IgD-negative memory B cell (primary cell): ENCODE measurements around the gene S100PBP. TPM values are rescaled to one million over a fixed set of nuclear protein-coding genes. Genes with fewer than 3 reads are reported as not detected.
"Not testable (repeated sequence)": the region's sequence is repeated elsewhere in the genome, so short reads cannot be mapped to it uniquely, and the experiment has no call there.

Experiments used
- H3K27ac Mint-ChIP-seq, 3 donors: one replicate each; pipeline ENCODE4 v1.8.0; 2020 to 2022; ENCODE audit warnings: mild to moderate bottlenecking in 3 of 3, mixed read lengths in 3 of 3, moderate library complexity in 1 of 3
- H3K27me3 Mint-ChIP-seq: one replicate; pipeline ENCODE4 v1.8.0; 2021; ENCODE audit warnings: mixed read lengths
- H3K36me3 Mint-ChIP-seq: one replicate; pipeline ENCODE4 v1.8.0; 2020; ENCODE audit warnings: mild to moderate bottlenecking, mixed read lengths
- H3K4me1 Mint-ChIP-seq, 3 donors: one replicate each; pipeline ENCODE4 v1.8.0; 2020 to 2022; ENCODE audit warnings: mixed read lengths in 3 of 3, mild to moderate bottlenecking in 1 of 3
- H3K4me3 Mint-ChIP-seq, 4 donors: one replicate each; pipeline ENCODE4 v1.8.0; 2020 to 2022; ENCODE audit warnings: mild to moderate bottlenecking in 4 of 4, mixed read lengths in 4 of 4, moderate library complexity in 3 of 4
- H3K9me3 Mint-ChIP-seq, 3 donors: one replicate each; pipeline ENCODE4 v1.8.0; 2020 to 2021; ENCODE audit warnings: mixed read lengths in 3 of 3, mild to moderate bottlenecking in 1 of 3
- polyA plus RNA-seq: library from polyadenylated mRNA; unstranded; fragments of 300-500 nt; fragmentation: Illumina TruSeq; gene quantifications from one replicate; pipeline ENCODE4 v1.2.3, GENCODE V29; 2021

S100PBP gene
- polyA plus RNA-seq, 1 donor from 2014 or later: 10.7 TPM

DNA sequence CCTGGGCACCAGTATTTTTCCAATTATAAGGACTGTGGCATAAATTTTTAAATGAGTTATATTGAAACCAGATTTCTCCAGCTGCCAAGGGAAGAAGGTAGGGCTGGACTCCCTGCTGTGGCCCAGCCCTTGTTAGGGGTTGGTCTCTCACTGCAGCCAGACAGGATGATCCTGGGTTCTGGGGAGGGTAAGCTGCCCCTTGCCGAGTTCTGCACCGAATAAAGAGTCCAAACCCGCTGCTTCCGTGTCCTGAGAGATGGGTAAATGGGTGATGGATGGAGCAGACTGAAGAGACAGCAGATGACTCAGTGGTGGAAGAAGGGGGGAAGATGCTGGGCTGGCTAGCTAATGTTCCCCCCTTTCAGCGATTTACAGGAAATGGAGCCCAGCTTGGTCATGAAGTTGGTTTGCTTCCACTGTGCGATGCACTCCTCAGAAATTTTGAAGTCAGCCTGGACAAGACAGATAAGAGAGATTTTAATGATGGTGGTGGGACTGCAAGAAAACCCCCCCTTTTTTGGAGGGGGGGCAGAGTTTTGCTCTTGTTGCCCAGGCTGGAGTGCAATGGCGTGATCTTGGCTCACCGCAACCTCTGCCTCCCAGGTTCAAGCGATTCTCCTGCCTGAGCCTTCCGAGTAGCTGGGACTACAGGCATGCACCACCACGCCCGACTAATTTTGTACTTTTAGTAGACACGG lies 41.7 kb upstream of the S100PBP start:
- H3K4me3 Mint-ChIP-seq: no peak overlapping the region
- H3K27ac Mint-ChIP-seq: peak overlapping the region in 1 of 3 donors; percentile 43
- H3K36me3 Mint-ChIP-seq: peaks cover 4% of the 10 kb centered on the region
- no peaks in the 10 kb centered on the region for H3K9me3 Mint-ChIP-seq
- H3K4me1 Mint-ChIP-seq: peaks cover 0 to 4% (median 0%) of the 10 kb centered on the region in 3 donors
- no peaks in the 10 kb centered on the region for H3K27me3 Mint-ChIP-seq

DNA sequence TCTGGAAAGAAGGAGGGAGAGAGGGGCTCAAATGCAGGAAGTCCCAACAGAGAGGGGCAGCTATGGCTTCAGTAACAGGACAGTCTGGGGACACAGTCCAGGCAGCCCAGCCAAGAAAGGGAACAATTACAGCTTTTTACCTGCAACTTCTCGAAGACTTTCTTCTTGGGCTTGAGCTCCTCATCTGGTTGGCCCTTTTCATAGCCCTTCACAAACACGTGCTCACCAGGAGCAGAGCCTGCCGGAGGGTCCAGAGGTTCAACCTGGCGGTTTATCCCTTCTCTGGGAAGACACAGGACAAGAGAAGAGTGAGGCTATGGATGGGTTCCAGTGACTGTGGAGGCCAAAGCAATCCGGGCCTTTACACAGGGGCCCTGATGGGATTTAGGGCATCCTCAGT lies 38.2 kb upstream of the S100PBP start:
- H3K9me3 Mint-ChIP-seq: no peaks in the 10 kb centered on the region
- no peaks in the 10 kb centered on the region for H3K27me3 Mint-ChIP-seq
- H3K4me3 Mint-ChIP-seq: no peak overlapping the region
- H3K27ac Mint-ChIP-seq: no peak overlapping the region
- no peaks in the 10 kb centered on the region for H3K4me1 Mint-ChIP-seq
- peaks cover 5% of the 10 kb centered on the region for H3K36me3 Mint-ChIP-seq

DNA sequence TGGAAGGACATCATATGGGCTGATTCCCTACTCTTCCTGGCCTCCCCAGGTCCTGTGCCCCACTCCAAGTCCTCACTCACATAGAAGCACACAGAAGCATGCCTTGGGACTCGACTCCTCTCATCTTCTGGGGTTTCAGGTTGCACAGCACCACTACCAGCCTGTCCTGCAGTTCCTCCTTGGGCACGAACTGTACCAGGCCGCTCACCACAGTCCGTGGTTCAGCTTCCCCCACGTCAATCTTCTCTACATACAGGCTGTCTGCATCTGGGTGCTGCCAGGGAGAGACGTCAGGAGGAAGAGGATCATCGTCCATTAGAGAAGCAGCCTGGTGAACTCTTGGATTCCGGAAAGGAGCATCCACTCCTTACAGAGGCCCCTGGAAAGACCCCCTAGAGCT lies 37.4 kb upstream of the S100PBP start:
- Mint-ChIP-seq H3K27me3 (no peaks in the 10 kb centered on the region), H3K4me1 (no peaks in the 10 kb centered on the region), H3K4me3 (no peak overlapping the region), H3K9me3 (no peaks in the 10 kb centered on the region), H3K27ac (no peak overlapping the region), H3K36me3 (peaks cover 7% of the 10 kb centered on the region)

DNA sequence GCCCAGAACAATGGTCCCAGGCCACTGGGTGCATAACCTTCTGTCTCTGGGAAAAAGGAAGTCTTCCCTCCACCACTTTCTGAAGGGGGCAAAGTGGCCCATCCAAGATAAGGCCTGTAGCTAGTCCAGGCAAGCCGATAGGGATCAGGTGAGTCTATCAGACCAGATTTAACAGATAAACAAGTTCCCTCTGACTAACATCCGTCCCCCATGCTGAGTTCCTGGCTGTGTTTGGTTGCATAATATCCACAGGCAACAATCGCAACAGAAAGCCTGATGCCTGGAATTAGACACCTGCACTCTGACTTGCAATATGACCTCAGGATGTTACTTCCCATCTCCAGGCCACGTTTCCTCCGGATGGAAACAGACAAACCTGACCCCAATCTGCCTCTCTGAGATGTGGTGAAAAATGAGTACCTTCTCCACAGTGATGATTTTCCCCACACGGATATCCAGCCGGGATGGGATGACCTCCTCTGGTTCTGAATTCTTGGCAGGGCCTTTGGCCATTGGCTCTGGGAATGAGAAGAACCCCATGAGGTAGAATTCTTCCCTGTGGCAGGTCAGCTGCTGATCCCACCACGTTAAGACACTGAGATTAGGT lies 36.7 kb upstream of the S100PBP start:
- Mint-ChIP-seq H3K4me1 (no peaks in the 10 kb centered on the region), H3K36me3 (peaks cover 7% of the 10 kb centered on the region), H3K9me3 (no peaks in the 10 kb centered on the region), H3K27me3 (no peaks in the 10 kb centered on the region), H3K27ac (no peak overlapping the region), H3K4me3 (no peak overlapping the region)

DNA sequence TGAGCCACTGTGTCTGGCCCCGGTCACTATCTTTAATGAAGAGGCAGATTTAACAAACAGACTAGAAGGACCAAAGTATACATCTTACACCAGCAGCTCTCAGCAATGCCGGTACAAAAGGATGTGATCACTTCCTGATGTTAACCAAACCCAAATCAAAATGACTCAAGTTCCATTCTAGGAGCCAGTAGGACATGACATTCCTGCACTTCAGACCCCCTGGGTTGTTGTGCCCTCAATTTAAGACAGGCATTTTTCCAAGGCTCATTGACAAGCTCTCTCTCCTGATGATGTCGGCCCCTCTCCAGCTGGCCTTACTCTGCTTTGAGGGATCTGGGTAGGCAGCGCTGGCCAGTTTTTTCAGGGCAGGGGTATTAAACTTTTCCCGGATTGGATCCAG lies 35.4 kb upstream of the S100PBP start:
- Mint-ChIP-seq H3K4me3 (no peak overlapping the region), H3K27me3 (no peaks in the 10 kb centered on the region), H3K27ac (no peak overlapping the region), H3K4me1 (peaks cover 0 to 1% (median 0%) of the 10 kb centered on the region in 3 donors), H3K9me3 (no peaks in the 10 kb centered on the region), H3K36me3 (peaks cover 7% of the 10 kb centered on the region)

DNA sequence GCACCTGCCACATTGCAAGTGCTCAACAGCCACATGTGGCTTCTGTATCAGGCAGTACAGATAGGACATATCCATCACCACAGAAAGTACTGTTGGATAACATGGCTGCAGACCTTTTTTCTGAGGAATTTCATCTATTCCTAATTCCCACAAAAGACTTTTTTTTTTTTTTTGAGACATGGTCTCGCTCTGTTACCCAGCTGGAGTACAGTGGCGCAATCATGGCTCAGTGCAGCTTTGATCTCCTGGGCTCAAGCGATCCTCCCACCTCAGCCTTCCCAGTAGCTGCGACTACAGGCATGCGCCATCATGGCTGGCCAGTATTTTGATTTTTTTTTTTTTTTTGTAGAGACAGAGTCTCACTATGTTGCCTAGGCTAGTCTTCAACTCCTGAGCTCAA lies 33.6 kb upstream of the S100PBP start:
- peaks cover 5% of the 10 kb centered on the region for H3K36me3 Mint-ChIP-seq
- no peaks in the 10 kb centered on the region for H3K27me3 Mint-ChIP-seq
- H3K27ac Mint-ChIP-seq: no peak overlapping the region
- no peaks in the 10 kb centered on the region for H3K9me3 Mint-ChIP-seq
- H3K4me1 Mint-ChIP-seq: peaks cover 0 to 1% (median 0%) of the 10 kb centered on the region in 3 donors
- H3K4me3 Mint-ChIP-seq: no peak overlapping the region

DNA sequence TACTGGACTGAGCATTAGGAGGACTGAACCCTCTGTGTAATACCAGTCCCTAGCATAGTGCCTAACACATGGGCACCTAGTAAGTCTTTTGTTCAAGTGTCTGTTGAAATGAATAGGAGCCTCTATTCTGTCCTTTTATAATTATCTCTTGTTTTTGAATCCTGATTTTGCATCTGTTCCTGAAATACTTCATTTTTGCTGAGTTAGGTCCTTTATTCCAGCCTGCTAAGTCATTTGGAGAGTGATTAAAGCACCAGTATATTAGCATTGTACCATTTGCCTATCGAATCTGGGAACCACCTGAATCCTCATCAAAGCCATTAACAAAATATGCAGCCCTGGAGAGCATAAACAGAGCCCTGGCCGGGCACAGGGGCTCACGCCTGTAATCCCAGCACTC lies 32.6 kb upstream of the S100PBP start:
- Mint-ChIP-seq H3K9me3 (no peaks in the 10 kb centered on the region), H3K36me3 (peaks cover 5% of the 10 kb centered on the region)

DNA sequence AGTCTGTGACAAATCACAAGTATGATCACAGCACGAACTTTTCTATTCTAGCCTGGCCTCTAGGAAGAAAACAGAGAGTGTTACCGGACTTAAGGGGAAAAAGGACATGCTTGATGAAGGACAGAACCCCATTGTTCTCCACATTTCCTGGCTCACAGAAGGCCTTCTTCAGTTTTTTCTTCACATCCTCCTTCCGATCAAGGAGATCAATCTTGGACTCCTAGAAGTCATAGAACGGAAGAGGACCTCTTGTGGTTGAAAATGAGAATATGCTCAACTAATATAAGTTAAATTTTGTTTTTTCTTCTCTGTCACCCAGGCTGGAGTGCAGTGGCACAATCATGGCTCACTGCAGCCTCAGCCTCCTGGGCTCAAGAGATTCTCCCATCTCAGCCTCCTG lies 30.6 kb upstream of the S100PBP start:
- Mint-ChIP-seq H3K4me3 (no peak overlapping the region), H3K27me3 (no peaks in the 10 kb centered on the region), H3K4me1 (peaks cover 0 to 1% (median 0%) of the 10 kb centered on the region in 3 donors), H3K9me3 (no peaks in the 10 kb centered on the region), H3K36me3 (peaks cover 2% of the 10 kb centered on the region), H3K27ac (no peak overlapping the region)

More for the DNA sequence above, 32.6 kb upstream of the S100PBP start:
- H3K27me3 Mint-ChIP-seq: no peaks in the 10 kb centered on the region
- H3K4me1 Mint-ChIP-seq: peaks cover 0 to 1% (median 0%) of the 10 kb centered on the region in 3 donors
- H3K4me3 Mint-ChIP-seq: no peak overlapping the region
- no peak overlapping the region for H3K27ac Mint-ChIP-seq

DNA sequence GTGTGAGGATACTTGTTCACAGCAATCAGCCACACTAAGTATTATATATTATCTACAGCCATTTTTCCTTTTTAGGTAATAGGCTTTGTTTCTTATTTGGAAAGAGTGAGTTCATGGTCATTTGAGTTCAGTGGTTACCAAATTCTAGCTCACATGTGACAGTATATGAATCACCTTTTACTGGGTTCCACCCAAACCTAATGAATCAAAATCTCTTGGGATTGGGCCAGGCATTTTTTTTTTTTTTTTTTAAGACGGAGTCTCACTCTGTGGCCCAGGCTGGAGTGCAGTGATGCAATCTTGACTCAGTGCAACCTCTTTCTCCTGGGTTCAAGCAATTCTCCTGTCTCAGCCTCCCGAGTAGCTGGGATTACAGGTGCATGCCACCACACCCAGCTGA lies 28.1 kb upstream of the S100PBP start:
- not testable (repeated sequence) for H3K4me3 Mint-ChIP-seq, H3K27me3 Mint-ChIP-seq, H3K9me3 Mint-ChIP-seq, H3K27ac Mint-ChIP-seq, H3K36me3 Mint-ChIP-seq
- H3K4me1 Mint-ChIP-seq: peaks cover 0 to 10% (median 8%) of the 10 kb centered on the region in 3 donors

DNA sequence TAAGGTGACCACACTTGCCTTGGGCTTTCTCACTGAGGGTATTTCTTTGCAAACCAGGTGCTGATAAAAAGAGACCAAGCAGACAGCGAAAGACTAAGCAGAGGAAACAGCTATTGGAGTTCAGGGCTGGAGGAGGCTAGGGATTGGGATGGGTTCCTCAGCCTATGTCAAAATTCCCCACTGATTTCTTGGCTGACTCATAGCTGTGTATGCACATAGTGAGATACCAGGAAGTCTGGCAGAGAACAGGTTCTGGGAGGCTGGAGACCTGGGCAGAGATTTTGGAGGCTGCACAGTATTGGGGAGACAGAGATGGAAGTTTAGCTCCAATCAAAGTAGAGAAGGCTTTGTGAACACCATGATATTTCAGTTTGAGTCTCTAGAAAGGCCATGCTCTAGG lies 25.6 kb upstream of the S100PBP start:
- H3K27me3 Mint-ChIP-seq: no peaks in the 10 kb centered on the region
- H3K4me3 Mint-ChIP-seq: no peak overlapping the region
- H3K4me1 Mint-ChIP-seq: peaks cover 0 to 10% (median 7%) of the 10 kb centered on the region in 3 donors
- H3K36me3 Mint-ChIP-seq: peaks cover 6% of the 10 kb centered on the region
- H3K9me3 Mint-ChIP-seq: no peaks in the 10 kb centered on the region
- no peak overlapping the region for H3K27ac Mint-ChIP-seq

DNA sequence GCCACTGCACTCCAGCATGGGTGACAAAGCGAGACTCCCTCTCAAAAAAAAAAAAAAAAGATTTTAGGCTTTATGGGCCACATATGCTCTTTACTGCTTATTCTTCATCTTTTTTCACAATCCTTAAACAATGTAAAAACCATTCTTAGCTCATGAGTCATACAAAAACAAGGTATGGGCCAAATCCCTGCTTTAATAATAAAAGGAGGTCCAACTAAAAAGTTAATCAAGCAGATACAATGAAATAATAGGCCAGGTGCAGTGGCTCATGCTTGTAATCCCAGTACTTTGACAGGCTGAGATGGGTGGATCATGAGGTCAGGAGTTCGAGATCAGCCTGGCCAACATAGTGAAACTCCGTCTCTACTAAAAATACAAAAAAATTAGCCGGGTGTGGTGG lies 21.7 kb upstream of the S100PBP start:
- peaks cover 9 to 22% (median 17%) of the 10 kb centered on the region in 3 donors for H3K4me1 Mint-ChIP-seq
- peaks cover 15% of the 10 kb centered on the region for H3K36me3 Mint-ChIP-seq

DNA sequence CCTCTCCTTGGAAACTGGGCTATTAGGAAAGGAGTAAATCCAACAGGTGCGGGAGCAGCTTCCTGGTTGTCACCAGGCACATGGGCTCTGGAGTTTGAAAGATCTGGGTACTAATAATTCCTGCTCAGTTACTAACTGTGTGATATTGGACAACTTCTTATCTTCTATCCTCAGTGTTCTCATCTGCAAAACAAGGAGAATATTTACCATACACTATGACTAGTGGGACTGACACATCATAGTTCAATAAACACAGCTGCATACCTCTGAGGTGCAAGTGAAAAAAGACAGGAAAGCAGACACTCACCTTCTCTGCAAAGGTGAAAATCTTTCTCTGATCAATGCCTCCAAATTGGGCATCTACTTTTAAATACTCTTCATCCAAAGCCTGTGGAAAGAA lies 20.0 kb upstream of the S100PBP start:
- H3K27me3 Mint-ChIP-seq: no peaks in the 10 kb centered on the region
- H3K4me3 Mint-ChIP-seq: no peak overlapping the region
- no peak overlapping the region for H3K27ac Mint-ChIP-seq
- H3K4me1 Mint-ChIP-seq: peaks cover 9 to 26% (median 17%) of the 10 kb centered on the region in 3 donors
- H3K36me3 Mint-ChIP-seq: peaks cover 17% of the 10 kb centered on the region
- no peaks in the 10 kb centered on the region for H3K9me3 Mint-ChIP-seq

More for the DNA sequence above, 21.7 kb upstream of the S100PBP start:
- not testable (repeated sequence) for H3K27ac Mint-ChIP-seq, H3K27me3 Mint-ChIP-seq, H3K4me3 Mint-ChIP-seq, H3K9me3 Mint-ChIP-seq

DNA sequence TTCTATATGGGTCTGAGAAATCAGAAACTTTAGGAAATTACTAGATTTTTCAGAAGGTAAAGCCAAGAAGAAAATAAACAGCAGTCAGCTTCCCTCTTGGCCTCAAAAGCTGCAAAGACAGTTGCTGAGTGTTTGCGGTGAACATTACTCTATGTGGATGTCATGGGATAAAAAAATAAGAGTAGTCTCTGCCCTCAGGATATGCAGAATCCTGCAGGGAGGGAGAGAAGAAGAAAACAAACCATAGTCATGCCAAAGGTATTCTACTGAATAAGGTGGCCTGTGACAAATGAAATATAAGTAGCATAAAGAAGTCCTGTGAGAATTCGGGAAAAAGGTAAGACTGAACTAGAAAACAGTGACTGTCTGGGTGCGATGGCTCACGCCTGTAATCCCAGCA lies 19.3 kb upstream of the S100PBP start:
- no peaks in the 10 kb centered on the region for H3K27me3 Mint-ChIP-seq
- no peak overlapping the region for H3K4me3 Mint-ChIP-seq
- H3K36me3 Mint-ChIP-seq: peaks cover 13% of the 10 kb centered on the region
- peaks cover 9 to 22% (median 12%) of the 10 kb centered on the region in 3 donors for H3K4me1 Mint-ChIP-seq
- H3K9me3 Mint-ChIP-seq: no peaks in the 10 kb centered on the region
- H3K27ac Mint-ChIP-seq: peak overlapping the region in 1 of 3 donors; percentile 67

DNA sequence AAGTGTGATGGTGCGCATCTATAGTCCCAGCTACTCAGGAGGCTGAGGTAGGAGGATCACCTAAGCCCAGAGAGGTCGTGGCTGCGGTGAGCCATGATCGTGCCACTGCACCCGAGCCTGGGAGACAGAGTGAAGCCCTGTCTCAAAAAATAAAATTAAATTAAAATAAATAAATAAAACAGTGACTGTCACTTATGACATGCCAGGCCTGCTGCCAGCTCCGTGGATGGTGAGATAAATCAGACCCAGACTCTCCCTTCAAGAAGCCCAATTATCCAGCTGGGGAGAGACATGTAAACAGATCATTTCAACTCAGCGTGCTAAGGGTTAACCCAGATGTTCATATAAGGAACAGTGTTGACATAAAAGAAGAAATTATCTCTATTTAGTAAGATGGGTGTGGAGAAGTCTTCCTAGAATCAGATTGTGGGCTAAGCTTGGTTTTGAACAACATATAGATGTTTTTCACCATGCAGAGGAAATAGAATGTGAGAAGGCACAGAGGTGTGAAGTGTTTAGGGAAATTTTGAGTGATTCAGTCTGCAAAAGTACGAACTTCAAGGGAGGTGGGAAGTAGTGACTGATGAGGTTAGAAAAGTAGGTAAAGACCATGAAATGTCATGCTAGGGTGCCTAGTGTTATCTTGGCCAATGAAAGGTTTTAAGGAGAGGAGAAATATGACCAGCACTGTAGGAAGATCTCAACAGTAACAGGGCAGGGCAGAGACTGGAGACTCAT lies 18.6 kb upstream of the S100PBP start:
- H3K27me3 Mint-ChIP-seq: no peaks in the 10 kb centered on the region
- peak overlapping the region in 2 of 4 donors; percentile 0 to 9 for H3K4me3 Mint-ChIP-seq
- H3K27ac Mint-ChIP-seq: peak overlapping the region in 1 of 3 donors; percentile 67
- peaks cover 11% of the 10 kb centered on the region for H3K36me3 Mint-ChIP-seq
- peaks cover 8 to 20% (median 9%) of the 10 kb centered on the region in 3 donors for H3K4me1 Mint-ChIP-seq
- H3K9me3 Mint-ChIP-seq: no peaks in the 10 kb centered on the region

DNA sequence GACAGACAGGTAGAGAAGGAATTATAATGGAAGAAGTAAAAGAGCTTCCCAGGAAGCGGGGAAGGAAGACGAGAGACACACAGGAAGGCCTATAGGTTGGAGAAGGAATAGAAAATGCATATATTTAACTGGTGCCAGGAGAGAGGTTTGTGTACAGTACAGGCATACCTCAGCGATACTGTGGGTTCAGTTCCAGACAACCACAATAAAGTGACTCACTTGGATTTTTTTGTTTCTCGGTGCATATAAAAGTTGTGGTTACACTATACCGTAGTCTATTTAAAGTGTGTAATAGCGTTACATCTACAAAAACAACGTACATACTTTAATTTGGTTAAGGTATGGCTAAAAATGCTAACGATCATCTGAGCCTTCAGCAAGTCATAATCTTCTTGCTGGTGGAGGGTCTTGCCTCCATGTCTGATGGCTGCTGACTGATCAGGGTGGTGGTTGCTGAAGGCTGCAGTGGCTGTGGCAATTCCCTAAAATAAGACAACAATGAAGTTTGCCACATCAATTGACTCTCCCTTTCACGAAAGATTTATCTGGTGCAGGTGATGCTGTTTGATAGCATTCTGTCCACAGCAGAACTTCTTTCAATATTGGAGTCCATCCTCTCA lies 16.2 kb upstream of the S100PBP start:
- no peaks in the 10 kb centered on the region for H3K9me3 Mint-ChIP-seq
- H3K27me3 Mint-ChIP-seq: no peaks in the 10 kb centered on the region
- peaks cover 6 to 19% (median 9%) of the 10 kb centered on the region in 3 donors for H3K4me1 Mint-ChIP-seq
- peaks cover 16% of the 10 kb centered on the region for H3K36me3 Mint-ChIP-seq
- H3K4me3 Mint-ChIP-seq: peak overlapping the region in 1 of 4 donors; percentile 1
- H3K27ac Mint-ChIP-seq: no peak overlapping the region
